Stimulated activated memory B cell treated with anti-CD40 and anti-IgM and Interleukin-4, amounts not matched to agents 10 μg/mL and 1 μg/mL and 100 μg/mL, for 72 hours (primary cell): ENCODE measurements around the gene LY6G6D.
A peak's percentile ranks its signal among the peaks of the same experiment; 100 is the strongest.

ENCODE experiments used
- ATAC-seq: fragments of 150-1000 bp; cut with Tn5 transposase; 2 replicates; pipeline ENCODE4 v1.10.0; 2021
- H3K27ac Mint-ChIP-seq: one replicate; pipeline ENCODE4 v1.8.0; 2022; ENCODE audit warnings: mild to moderate bottlenecking, mixed read lengths
- H3K27me3 Mint-ChIP-seq: one replicate; pipeline ENCODE4 v1.8.0; 2022; ENCODE audit warnings: mixed read lengths
- H3K36me3 Mint-ChIP-seq: one replicate; pipeline ENCODE4 v1.8.0; 2022; ENCODE audit warnings: mixed read lengths
- H3K4me1 Mint-ChIP-seq: one replicate; pipeline ENCODE4 v1.8.0; 2022; ENCODE audit warnings: mixed read lengths
- H3K4me3 Mint-ChIP-seq: one replicate; pipeline ENCODE4 v1.8.0; 2022; ENCODE audit warnings: mild to moderate bottlenecking, moderate library complexity, mixed read lengths
- H3K9me3 Mint-ChIP-seq: one replicate; pipeline ENCODE4 v1.8.0; 2022; ENCODE audit warnings: mixed read lengths

The LY6G6D gene

GRCh38 chr6:31715022-31715958, at the start of gene LY6G6D:
Gene LY6G6D, plus strand, starts transcription at chr6:31715348. Its CDS starts 8 bp downstream, at chr6:31715356.
- H3K27me3 Mint-ChIP-seq = no peaks in the 10 kb centered on the region
- H3K4me3 Mint-ChIP-seq = no peak within 1 kb of the TSS
- no peak for ATAC-seq
- H3K9me3 Mint-ChIP-seq = no peaks in the 10 kb centered on the region
- no peaks in the 10 kb centered on the region for H3K36me3 Mint-ChIP-seq
- no peak within 1 kb of the TSS for H3K27ac Mint-ChIP-seq
- peaks cover 23% of the 10 kb centered on the region for H3K4me1 Mint-ChIP-seq

- H3K36me3 Mint-ChIP-seq = peaks cover 57% of the 10 kb centered on the region
- no peaks in the 10 kb centered on the region for H3K9me3 Mint-ChIP-seq
- peak; percentile 94 for ATAC-seq
- no peaks in the 10 kb centered on the region for H3K27me3 Mint-ChIP-seq
- H3K27ac Mint-ChIP-seq = peak within 1 kb of the TSS; percentile 98
- peaks cover 67% of the 10 kb centered on the region for H3K4me1 Mint-ChIP-seq
- H3K4me3 Mint-ChIP-seq = peak within 1 kb of the TSS; percentile 95
These were observed 49.4 kb upstream of the LY6G6D start, which contains the start of gene CSNK2B for GRCh38 chr6:31665501-31666336. Gene CSNK2B, plus strand, starts transcription at chr6:31666080. Its CDS starts 752 bp downstream, at chr6:31666832.

GRCh38 chr6:31666337-31666965, 48.7 kb upstream of the LY6G6D start:
- H3K27me3 Mint-ChIP-seq = no peaks in the 10 kb centered on the region
- H3K27ac Mint-ChIP-seq = peak overlapping the region; percentile 98
- peaks cover 65% of the 10 kb centered on the region for H3K36me3 Mint-ChIP-seq
- peaks cover 60% of the 10 kb centered on the region for H3K4me1 Mint-ChIP-seq
- H3K9me3 Mint-ChIP-seq = no peaks in the 10 kb centered on the region
- peak overlapping the region; percentile 95 for H3K4me3 Mint-ChIP-seq
- ATAC-seq = no peak

GRCh38 chr6:31669676-31670075, 45.5 kb upstream of the LY6G6D start, which contains the start of gene LY6G5B:
Gene LY6G5B, plus strand, starts transcription at chr6:31669976. Its CDS starts 975 bp downstream, at chr6:31670951.
- no peak for ATAC-seq
- H3K27me3 Mint-ChIP-seq = no peaks in the 10 kb centered on the region
- H3K27ac Mint-ChIP-seq = no peak within 1 kb of the TSS
- H3K9me3 Mint-ChIP-seq = no peaks in the 10 kb centered on the region
- H3K36me3 Mint-ChIP-seq = peaks cover 58% of the 10 kb centered on the region
- H3K4me1 Mint-ChIP-seq = peaks cover 28% of the 10 kb centered on the region
- H3K4me3 Mint-ChIP-seq = no peak within 1 kb of the TSS

GRCh38 chr6:31676322-31676903, 38.7 kb upstream of the LY6G6D start:
- Mint-ChIP-seq H3K9me3 (no peaks in the 10 kb centered on the region), H3K27ac (peak overlapping the region; percentile 67), H3K4me1 (peaks cover 33% of the 10 kb centered on the region), H3K27me3 (no peaks in the 10 kb centered on the region), H3K4me3 (no peak overlapping the region), H3K36me3 (peaks cover 19% of the 10 kb centered on the region)
- ATAC-seq = peak; percentile 50

- no peaks in the 10 kb centered on the region for H3K9me3 Mint-ChIP-seq
- H3K27ac Mint-ChIP-seq = peak overlapping the region; percentile 67
- H3K4me1 Mint-ChIP-seq = peaks cover 37% of the 10 kb centered on the region
- no peak for ATAC-seq
- H3K36me3 Mint-ChIP-seq = peaks cover 16% of the 10 kb centered on the region
- no peaks in the 10 kb centered on the region for H3K27me3 Mint-ChIP-seq
- H3K4me3 Mint-ChIP-seq = no peak overlapping the region
These were observed 38.2 kb upstream of the LY6G6D start for GRCh38 chr6:31676904-31677303.

GRCh38 chr6:31677955-31678354, 37.2 kb upstream of the LY6G6D start:
- no peak for ATAC-seq
- Mint-ChIP-seq H3K36me3 (peaks cover 6% of the 10 kb centered on the region), H3K27ac (peak overlapping the region; percentile 6), H3K4me1 (peaks cover 37% of the 10 kb centered on the region), H3K27me3 (no peaks in the 10 kb centered on the region), H3K4me3 (no peak overlapping the region), H3K9me3 (no peaks in the 10 kb centered on the region)

- Mint-ChIP-seq H3K4me1 (peaks cover 37% of the 10 kb centered on the region), H3K9me3 (no peaks in the 10 kb centered on the region), H3K27me3 (no peaks in the 10 kb centered on the region), H3K4me3 (peak within 1 kb of the TSS; percentile 77), H3K27ac (peak within 1 kb of the TSS; percentile 47), H3K36me3 (peaks cover 7% of the 10 kb centered on the region)
- peak; percentile 78 for ATAC-seq
These were observed 34.7 kb upstream of the LY6G6D start, which contains the start of gene LY6G5C for GRCh38 chr6:31680226-31681134. Gene LY6G5C, minus strand, starts transcription at chr6:31681067. Its CDS starts 694 bp downstream, at chr6:31680373.

GRCh38 chr6:31681135-31681671, 33.9 kb upstream of the LY6G6D start:
- H3K27me3 Mint-ChIP-seq = no peaks in the 10 kb centered on the region

GRCh38 chr6:31683591-31683990, 31.6 kb upstream of the LY6G6D start:
- Mint-ChIP-seq H3K9me3 (no peaks in the 10 kb centered on the region), H3K27ac (peak overlapping the region; percentile 22), H3K4me3 (no peak overlapping the region), H3K27me3 (no peaks in the 10 kb centered on the region), H3K4me1 (peaks cover 18% of the 10 kb centered on the region), H3K36me3 (peaks cover 24% of the 10 kb centered on the region)
- no peak for ATAC-seq

More at GRCh38 chr6:31681135-31681671, 33.9 kb upstream of the LY6G6D start:
- H3K4me3 Mint-ChIP-seq = peak overlapping the region; percentile 77
- peak overlapping the region; percentile 47 for H3K27ac Mint-ChIP-seq
- no peaks in the 10 kb centered on the region for H3K9me3 Mint-ChIP-seq
- ATAC-seq = peak; percentile 58
- H3K4me1 Mint-ChIP-seq = peaks cover 35% of the 10 kb centered on the region
- peaks cover 9% of the 10 kb centered on the region for H3K36me3 Mint-ChIP-seq

GRCh38 chr6:31686483-31686882, 28.7 kb upstream of the LY6G6D start:
- Mint-ChIP-seq H3K9me3 (no peaks in the 10 kb centered on the region), H3K36me3 (peaks cover 48% of the 10 kb centered on the region), H3K27me3 (no peaks in the 10 kb centered on the region), H3K27ac (no peak overlapping the region), H3K4me3 (no peak overlapping the region), H3K4me1 (peaks cover 27% of the 10 kb centered on the region)
- ATAC-seq = no peak

- Mint-ChIP-seq H3K27me3 (no peaks in the 10 kb centered on the region), H3K27ac (no peak overlapping the region), H3K36me3 (peaks cover 53% of the 10 kb centered on the region), H3K4me3 (no peak overlapping the region), H3K4me1 (peaks cover 23% of the 10 kb centered on the region), H3K9me3 (no peaks in the 10 kb centered on the region)
- no peak for ATAC-seq
These were observed 27.8 kb upstream of the LY6G6D start for GRCh38 chr6:31687321-31687720.

GRCh38 chr6:31687860-31688693, 27.1 kb upstream of the LY6G6D start:
- Mint-ChIP-seq H3K36me3 (peaks cover 57% of the 10 kb centered on the region), H3K27ac (no peak overlapping the region)

More at GRCh38 chr6:31687860-31688693, 27.1 kb upstream of the LY6G6D start:
- H3K4me1 Mint-ChIP-seq = peaks cover 27% of the 10 kb centered on the region
- no peak for ATAC-seq
- H3K27me3 Mint-ChIP-seq = no peaks in the 10 kb centered on the region
- H3K9me3 Mint-ChIP-seq = no peaks in the 10 kb centered on the region
- no peak overlapping the region for H3K4me3 Mint-ChIP-seq
